AG04450 (cell line): ENCODE measurements around the gene MTCL3.
A peak's percentile ranks its signal among the peaks of the same experiment; 100 is the strongest.

Experiments
- CTCF ChIA-PET: fragments of 300-600, 350-600 bp; formaldehyde crosslinking; extraction: SDS; loops from one replicate; lab custom pipeline; 2022; ENCODE audit warnings: antibody characterized with exemption, inconsistent platforms; lab: Charles Lee
- POLR2A ChIA-PET: fragments of 350-600 bp; formaldehyde crosslinking; extraction: SDS; loops from one replicate; lab custom pipeline; 2021; ENCODE audit warnings: antibody characterized with exemption, inconsistent platforms; lab: Yijun Ruan, JAX
- DNase-seq: peaks from one replicate; pipeline ENCODE4 v3.0.0-alpha.2; 2011; ENCODE audit warnings: low read depth, low spot score
- H3K27ac ChIP-seq: one replicate; pipeline ENCODE4 v1.5.1; 2012; ENCODE audit warnings: low read depth, low read length, control low read depth
- H3K27me3 ChIP-seq: one replicate; pipeline ENCODE4 v1.6.0; 2012; ENCODE audit warnings: low read length; ENCODE audit not compliant: control insufficient read depth, insufficient read depth
- H3K4me3 ChIP-seq: 2 replicates; pipeline ENCODE4 v1.5.1; 2011; ENCODE audit warnings: mild to moderate bottlenecking, low read depth, low read length, control low read depth
- H3K9me3 ChIP-seq: 2 replicates; pipeline ENCODE4 v1.5.1; 2012; ENCODE audit warnings: low read length; ENCODE audit not compliant: control insufficient read depth, insufficient read depth
- CTCF ChIP-seq: IDR thresholded peaks from 2 replicates; pipeline ENCODE4 v1.5.1; 2011; ENCODE audit warnings: low read depth, low read length, control low read depth, inconsistent platforms

The MTCL3 gene

DNA sequence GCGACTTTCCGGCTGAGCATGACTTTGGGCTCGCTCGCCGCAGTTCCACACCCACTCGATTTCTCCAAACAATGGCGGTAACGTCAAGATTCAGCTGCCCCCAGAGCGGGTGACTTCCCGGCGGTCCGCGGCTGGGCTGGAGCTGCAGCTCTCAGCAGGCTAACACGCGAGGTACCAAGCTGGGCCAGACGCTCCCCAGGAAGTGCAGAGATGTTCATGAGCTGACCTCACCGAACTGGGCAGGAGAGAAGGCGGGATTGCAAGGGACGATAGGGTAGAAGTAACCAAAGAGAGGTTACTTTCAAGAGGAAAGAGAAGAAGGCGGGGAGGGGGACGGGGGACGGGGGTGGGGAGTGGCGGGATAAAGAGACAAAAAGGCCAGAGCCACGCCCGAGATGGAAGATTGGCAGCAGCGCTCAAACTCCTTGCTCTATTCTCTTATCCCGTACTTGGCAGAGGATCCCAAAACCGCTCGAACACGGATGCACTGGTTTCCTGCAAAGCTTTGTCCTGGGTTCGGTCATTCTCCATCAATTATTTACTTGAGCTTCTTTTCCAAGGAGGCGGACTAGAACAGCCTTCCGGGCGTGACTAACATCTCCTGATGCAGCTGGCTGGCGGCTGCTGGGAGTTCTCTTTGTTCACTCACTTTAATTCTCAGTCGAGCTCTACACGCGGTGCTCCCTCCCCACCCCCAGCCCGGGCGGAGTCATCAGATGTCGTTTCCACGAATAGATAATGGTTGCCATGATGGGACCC is at the start of gene MTCL3:
Gene MTCL3 (minus strand): TSS at position 626 of the 759 bp plus-strand sequence.
- POLR2A ChIA-PET, result no interaction called here
- no peaks in the 10 kb centered on the region for H3K27me3 ChIP-seq

GRCh38 chr6:127567476-127567875 is 48.3 kb upstream of the MTCL3 start:
- no peak overlapping the region for H3K27ac ChIP-seq
- CTCF ChIA-PET, result no interaction called here
- TF ChIP-seq CTCF, result no peak
- POLR2A ChIA-PET, result no interaction called here
- no peaks in the 10 kb centered on the region for H3K9me3 ChIP-seq
- no peaks in the 10 kb centered on the region for H3K27me3 ChIP-seq
- DNase-seq, result no peak
- H3K4me3 ChIP-seq, result no peak overlapping the region

More for the DNA sequence above, at the start of gene MTCL3:
- no peaks in the 10 kb centered on the region; the same call in 1 of the 2 replicates for H3K9me3 ChIP-seq
- TF ChIP-seq CTCF, result no peak
- peak within 1 kb of the TSS; percentile 58 for H3K4me3 ChIP-seq
- DNase-seq, result no peak
- peak within 1 kb of the TSS; percentile 12 for H3K27ac ChIP-seq
- CTCF ChIA-PET, result interaction anchor here (2.0 to 2.2 kb wide), 3 partner anchors 20 to 252 kb away, joined by 5 to 8 read pairs (median 7); partner anchors contain the start of gene RNF146

- CTCF ChIA-PET, result no interaction called here
These were observed 47.5 kb upstream of the MTCL3 start for GRCh38 chr6:127566651-127567050.

DNA sequence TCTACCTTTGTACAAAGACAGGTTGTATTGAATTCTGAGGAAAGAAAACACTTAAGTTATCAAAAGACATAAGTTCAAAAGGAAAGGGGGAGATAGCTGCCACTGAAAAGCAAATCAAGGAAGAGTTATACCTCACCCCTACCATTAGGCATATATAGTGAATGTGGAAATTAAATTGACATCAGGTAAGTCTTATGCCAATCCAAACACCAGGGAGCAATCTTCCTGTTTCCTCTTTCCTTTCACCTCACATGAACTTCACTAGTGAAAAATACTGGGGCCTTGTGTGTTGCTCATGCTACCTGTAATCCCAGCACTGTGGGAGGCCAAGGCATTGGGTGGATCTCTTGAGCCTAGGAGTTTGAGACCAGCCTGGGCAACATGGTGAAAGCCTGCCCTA is 47.0 kb upstream of the MTCL3 start:
- H3K4me3 ChIP-seq, result no peak overlapping the region
- POLR2A ChIA-PET, result no interaction called here
- no peaks in the 10 kb centered on the region for H3K27me3 ChIP-seq
- TF ChIP-seq CTCF, result no peak
- no peaks in the 10 kb centered on the region for H3K9me3 ChIP-seq
- no peak overlapping the region for H3K27ac ChIP-seq
- CTCF ChIA-PET, result interaction anchor here (0.8 to 1.4 kb wide), 2 partner anchors 11 to 124 kb away, joined by 3 read pairs; no protein-coding TSS in a partner anchor
- DNase-seq, result no peak

More at GRCh38 chr6:127566651-127567050, 47.5 kb upstream of the MTCL3 start:
- TF ChIP-seq CTCF, result no peak
- Histone ChIP-seq H3K27me3 (no peaks in the 10 kb centered on the region), H3K4me3 (no peak overlapping the region), H3K27ac (no peak overlapping the region), H3K9me3 (no peaks in the 10 kb centered on the region)
- DNase-seq, result no peak
- POLR2A ChIA-PET, result no interaction called here

DNA sequence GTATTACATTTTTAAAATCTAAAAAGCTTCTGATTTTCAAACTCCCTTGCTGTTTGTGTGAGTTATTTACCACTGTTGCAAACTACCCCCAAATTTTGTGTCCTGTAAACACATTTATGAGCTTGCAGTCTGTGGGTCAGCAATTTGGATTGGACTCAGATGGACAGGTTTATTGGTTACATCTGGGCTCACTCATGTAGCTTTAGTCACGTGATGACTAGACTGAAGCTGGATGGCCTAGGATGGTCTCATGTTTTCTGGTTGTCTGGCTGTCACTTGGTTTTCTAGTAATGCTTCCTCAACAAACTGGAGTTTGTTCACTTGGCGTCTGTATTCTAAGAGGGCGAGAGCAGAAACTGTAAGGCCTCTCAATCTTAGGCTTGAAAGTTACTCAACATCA is 45.6 kb upstream of the MTCL3 start:
- ChIA-PET CTCF (interaction anchor here (1.1 to 1.4 kb wide), 3 partner anchors 48 to 125 kb away, joined by 3 to 4 read pairs (median 3); no protein-coding TSS in a partner anchor), POLR2A (no interaction called here)
- H3K9me3 ChIP-seq, result no peaks in the 10 kb centered on the region
- no peaks in the 10 kb centered on the region for H3K27me3 ChIP-seq
- no peak overlapping the region for H3K4me3 ChIP-seq
- no peak overlapping the region for H3K27ac ChIP-seq
- DNase-seq, result no peak
- TF ChIP-seq CTCF, result no peak
